Measurements from ENCODE around the gene CCDC60.

- TF ChIP-seq POLR2A (IDR thresholded peaks at IDR 0.05), result no peak
- no peak for TF ChIP-seq CTCF (IDR thresholded peaks at IDR 0.05)
These were observed 35.5 kb downstream of the CCDC60 start for GRCh38 chr12:119369907-119370546.

Data from breast epithelium (tissue), 3 donors.